GM18498 (cell line): ENCODE results near the gene MS4A5.
A peak's percentile ranks its signal among the peaks of the same experiment; 100 is the strongest.
"Not testable (repeated sequence)": the region's sequence is repeated elsewhere in the genome, so short reads cannot be mapped to it uniquely, and the experiment has no call there.

ENCODE experiments used
- ATAC-seq: cut with Tn5 transposase; IDR thresholded peaks from one replicate; pipeline ENCODE4 v1.9.1; 2021; ENCODE audit warnings: mild to moderate bottlenecking, moderate library complexity; ENCODE audit not compliant: unreplicated experiment

Gene MS4A5

GRCh38 chr11:60429272-60429671 lies at the start of gene MS4A5:
MS4A5 (plus strand) TSS chr11:60429572; CDS start chr11:60429675, 103 bp downstream.
- ATAC-seq = no peak

- peak; percentile 92 for ATAC-seq
These were observed 40.0 kb upstream of the MS4A5 start for GRCh38 chr11:60389279-60389910.

GRCh38 chr11:60390419-60390818 lies 39.0 kb upstream of the MS4A5 start:
- ATAC-seq = no peak

- no peak for ATAC-seq
These were observed 37.0 kb upstream of the MS4A5 start for GRCh38 chr11:60392361-60392760.

GRCh38 chr11:60393016-60393415 lies 36.4 kb upstream of the MS4A5 start:
- ATAC-seq = no peak

- no peak for ATAC-seq
These were observed 34.5 kb upstream of the MS4A5 start for GRCh38 chr11:60394666-60395380.

GRCh38 chr11:60396382-60396781 lies 33.0 kb upstream of the MS4A5 start, which contains the start of gene MS4A14:
MS4A14 (plus strand) TSS chr11:60396459; CDS start chr11:60396579, 120 bp downstream.
- peak; percentile 21 for ATAC-seq

- ATAC-seq = peak; percentile 72
These were observed 32.6 kb upstream of the MS4A5 start for GRCh38 chr11:60396799-60397198.

- ATAC-seq = no peak
These were observed 9.4 kb upstream of the MS4A5 start for GRCh38 chr11:60420015-60420414.

GRCh38 chr11:60422609-60423008 lies 6.8 kb upstream of the MS4A5 start:
- ATAC-seq = no peak

- no peak for ATAC-seq
These were observed 855 bp upstream of the MS4A5 start for GRCh38 chr11:60428517-60428916.

- no peak for ATAC-seq
These were observed 1.9 kb downstream of the MS4A5 start for GRCh38 chr11:60431251-60431650.

GRCh38 chr11:60433401-60433800 lies 4.0 kb downstream of the MS4A5 start:
- no peak for ATAC-seq

GRCh38 chr11:60447070-60447469 lies 17.7 kb downstream of the MS4A5 start:
- no peak for ATAC-seq

GRCh38 chr11:60447846-60448245 lies 18.5 kb downstream of the MS4A5 start:
- ATAC-seq = no peak

- not testable (repeated sequence) for ATAC-seq
These were observed 21.8 kb downstream of the MS4A5 start for GRCh38 chr11:60451185-60451584.

GRCh38 chr11:60454212-60454611 lies 24.8 kb downstream of the MS4A5 start:
- no peak for ATAC-seq

- peak; percentile 88 for ATAC-seq
These were observed 26.2 kb downstream of the MS4A5 start, which contains the start of gene MS4A1 for GRCh38 chr11:60455531-60456042. MS4A1 (plus strand) TSS chr11:60455847; CDS start chr11:60462375, 6,528 bp downstream.

GRCh38 chr11:60457576-60457975 lies 28.2 kb downstream of the MS4A5 start:
- peak; percentile 44 for ATAC-seq

GRCh38 chr11:60459345-60459744 lies 30.0 kb downstream of the MS4A5 start:
- peak; percentile 15 for ATAC-seq

- ATAC-seq = no peak
These were observed 39.5 kb downstream of the MS4A5 start for GRCh38 chr11:60468829-60469228.

- no peak for ATAC-seq
These were observed 40.4 kb downstream of the MS4A5 start for GRCh38 chr11:60469723-60470122.
